Right forelimb (tissue), 1 donor: ENCODE data around the gene FKBP14.

Experiments
- DNase-seq: peaks from one replicate; pipeline ENCODE4 v3.0.0-alpha.2; 2018

The FKBP14 gene

GRCh38 chr7:30032310-30033125 lies 6.0 kb upstream of the FKBP14 start:
- DNase-seq: no peak

GRCh38 chr7:30029696-30030095 lies 3.2 kb upstream of the FKBP14 start:
- no peak for DNase-seq

- DNase-seq: no peak
Measured at GRCh38 chr7:30028749-30029635, 2.5 kb upstream of the FKBP14 start.

GRCh38 chr7:30028216-30028748 lies 1.8 kb upstream of the FKBP14 start, which contains the start of gene PLEKHA8:
TSS of gene PLEKHA8 (plus strand) at chr7:30028412. CDS start at chr7:30028763, 351 bp downstream.
- DNase-seq: peak; percentile 95

- DNase-seq: no peak
Measured at GRCh38 chr7:30027740-30028215, 1.3 kb upstream of the FKBP14 start.

GRCh38 chr7:30027065-30027456 lies 559 bp upstream of the FKBP14 start:
- DNase-seq: no peak

- DNase-seq: no peak
Measured at GRCh38 chr7:30023524-30023923, 3.0 kb downstream of the FKBP14 start.

- no peak for DNase-seq
Measured at GRCh38 chr7:30022991-30023390, 3.5 kb downstream of the FKBP14 start.

- DNase-seq: no peak
Measured at GRCh38 chr7:30020535-30020934, 6.0 kb downstream of the FKBP14 start.

- DNase-seq: no peak
Measured at GRCh38 chr7:30019960-30020359, 6.5 kb downstream of the FKBP14 start.

- DNase-seq: no peak
Measured at GRCh38 chr7:30019387-30019786, 7.1 kb downstream of the FKBP14 start.

- DNase-seq: no peak
Measured at GRCh38 chr7:30018451-30018850, 8.1 kb downstream of the FKBP14 start.

GRCh38 chr7:30012757-30013156 lies 13.7 kb downstream of the FKBP14 start:
- no peak for DNase-seq

GRCh38 chr7:30010021-30010420 lies 16.5 kb downstream of the FKBP14 start:
- no peak for DNase-seq

GRCh38 chr7:30005464-30005863 lies 21.0 kb downstream of the FKBP14 start:
- no peak for DNase-seq

- DNase-seq: no peak
Measured at GRCh38 chr7:30003098-30003497, 23.4 kb downstream of the FKBP14 start.

- no peak for DNase-seq
Measured at GRCh38 chr7:30001998-30002397, 24.5 kb downstream of the FKBP14 start.

GRCh38 chr7:29998489-29998888 lies 28.0 kb downstream of the FKBP14 start:
- no peak for DNase-seq

GRCh38 chr7:29996321-29996720 lies 30.2 kb downstream of the FKBP14 start:
- no peak for DNase-seq

GRCh38 chr7:29995652-29996051 lies 30.9 kb downstream of the FKBP14 start:
- no peak for DNase-seq

- no peak for DNase-seq
Measured at GRCh38 chr7:29993140-29993539, 33.4 kb downstream of the FKBP14 start.

- DNase-seq: no peak
Measured at GRCh38 chr7:29991937-29992336, 34.6 kb downstream of the FKBP14 start.

GRCh38 chr7:29990931-29991330 lies 35.6 kb downstream of the FKBP14 start:
- no peak for DNase-seq
